Breast epithelium (tissue), 4 donors: ENCODE results near the gene MTUS2. TPM values are rescaled to one million over a fixed set of nuclear protein-coding genes. Genes with fewer than 3 reads are reported as not detected.

Experiments
- DNase-seq, 2 donors: peaks; one replicate each; pipeline ENCODE4 v3.0.0-alpha.2; 2019; ENCODE audit warnings: low spot score in 2 of 2
- H3K27ac ChIP-seq, 2 donors: fragments of 200-600 bp; sonication (generic) in 1 of 2; one replicate each; pipeline ENCODE4 v1.5.1; 2016 to 2019; ENCODE audit warnings: mild to moderate bottlenecking in 1 of 2
- H3K27me3 ChIP-seq, 2 donors: fragments of 200-600 bp; sonication (generic) in 1 of 2; one replicate each; pipeline versions ENCODE4 v1.5.1 to v1.6.0; 2017 to 2019; ENCODE audit warnings: control low read depth in 1 of 2, mild to moderate bottlenecking in 1 of 2
- H3K36me3 ChIP-seq: fragments of 200-600 bp; one replicate; pipeline ENCODE4 v1.5.1; 2019
- H3K4me1 ChIP-seq, 2 donors: fragments of 200-600 bp; sonication (generic); one replicate each; pipeline ENCODE4 v1.5.1; 2016 to 2019; ENCODE audit warnings: control low read depth in 1 of 2
- H3K4me3 ChIP-seq, 3 donors: fragments of 200-600 bp; sonication (generic); 1 replicate in 2 of 3; 2 replicates in 1 of 3; pipeline ENCODE4 v1.5.1; 2016 to 2019; ENCODE audit warnings: mild to moderate bottlenecking in 3 of 3, moderate library complexity in 2 of 3
- H3K9me3 ChIP-seq, 2 donors: fragments of 200-600 bp; sonication (generic) in 1 of 2; one replicate each; pipeline ENCODE4 v1.5.1; 2016 to 2019; ENCODE audit warnings: control low read depth in 1 of 2
- CTCF ChIP-seq, 3 donors: fragments of 450-650 bp; IDR thresholded peaks; one replicate each; pipeline ENCODE4 v1.5.1; 2016 to 2017; ENCODE audit warnings: antibody characterized with exemption in 3 of 3, mild to moderate bottlenecking in 3 of 3, moderate library complexity in 3 of 3
- POLR2A ChIP-seq: fragments of 450-650 bp; IDR thresholded peaks from one replicate; pipeline ENCODE4 v1.6.1; 2016; ENCODE audit warnings: antibody characterized with exemption, mild to moderate bottlenecking, moderate library complexity
- POLR2AphosphoS5 ChIP-seq, 3 donors: sonication (generic); formaldehyde crosslinking; IDR thresholded peaks; one replicate each; pipeline ENCODE4 v1.6.1; 2017; ENCODE audit warnings: antibody characterized with exemption in 3 of 3
- intact Hi-C: fragments of 100-400 bp; cut with DNase I; formaldehyde crosslinking; loops from one replicate; pipeline ENCODE4 v1.15.1; 2023; ENCODE audit warnings: low total_unique reads
- total RNA-seq, 3 donors: library from RNA; depleted of rRNA; stranded (reverse); fragments of >200 nt; gene quantifications; one replicate each; pipeline ENCODE4 v1.1.0, GENCODE V29; 2016

MTUS2 gene
- total RNA-seq, 3 donors from 2014 or later, result under 0.01 to 1.0 TPM; not detected in 1

- no peak overlapping the region for H3K27ac ChIP-seq
- no peak for DNase-seq
- no peaks in the 10 kb centered on the region for H3K27me3 ChIP-seq
- no peaks in the 10 kb centered on the region for H3K4me1 ChIP-seq
- H3K36me3 ChIP-seq, result no peaks in the 10 kb centered on the region
- TF ChIP-seq POLR2A, result no peak
- TF ChIP-seq POLR2AphosphoS5 (IDR thresholded peaks at IDR 0.05), result no peak
- TF ChIP-seq CTCF (IDR thresholded peaks at IDR 0.05), result no peak
- no peak overlapping the region for H3K4me3 ChIP-seq
- peaks cover 0 to 6% of the 10 kb centered on the region in 2 donors for H3K9me3 ChIP-seq
- intact Hi-C loops, result no loop called here
These were observed 257.1 kb downstream of the MTUS2 start for GRCh38 chr13:29077051-29077813.

DNA sequence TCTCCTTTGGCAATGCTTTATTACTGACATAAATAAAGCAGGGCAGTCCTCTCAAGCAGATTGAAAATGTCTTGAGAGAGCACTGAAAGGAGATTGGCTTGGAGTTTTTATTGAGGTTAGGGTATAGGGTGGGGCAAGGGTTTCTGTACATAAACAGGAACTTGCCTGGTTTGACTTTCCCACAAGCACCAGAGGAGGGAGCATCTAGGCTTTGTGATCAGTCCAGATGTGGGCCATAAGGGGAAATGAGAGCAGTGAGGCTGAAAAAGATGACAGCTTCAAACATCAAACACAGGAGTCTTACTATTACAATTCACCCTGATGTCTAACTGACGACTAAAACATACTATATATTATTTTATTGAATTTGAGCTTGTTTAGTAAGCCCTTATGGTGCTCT, 260.9 kb downstream of the MTUS2 start:
- intact Hi-C loops, result no loop called here
- no peaks in the 10 kb centered on the region for H3K27me3 ChIP-seq
- H3K27ac ChIP-seq, result no peak overlapping the region
- no peak for TF ChIP-seq CTCF (IDR thresholded peaks at IDR 0.05)
- no peak for TF ChIP-seq POLR2AphosphoS5 (IDR thresholded peaks at IDR 0.05)
- no peak for TF ChIP-seq POLR2A
- no peaks in the 10 kb centered on the region for H3K4me1 ChIP-seq
- DNase-seq, result no peak
- no peaks in the 10 kb centered on the region for H3K9me3 ChIP-seq
- no peaks in the 10 kb centered on the region for H3K36me3 ChIP-seq
- no peak overlapping the region for H3K4me3 ChIP-seq

DNA sequence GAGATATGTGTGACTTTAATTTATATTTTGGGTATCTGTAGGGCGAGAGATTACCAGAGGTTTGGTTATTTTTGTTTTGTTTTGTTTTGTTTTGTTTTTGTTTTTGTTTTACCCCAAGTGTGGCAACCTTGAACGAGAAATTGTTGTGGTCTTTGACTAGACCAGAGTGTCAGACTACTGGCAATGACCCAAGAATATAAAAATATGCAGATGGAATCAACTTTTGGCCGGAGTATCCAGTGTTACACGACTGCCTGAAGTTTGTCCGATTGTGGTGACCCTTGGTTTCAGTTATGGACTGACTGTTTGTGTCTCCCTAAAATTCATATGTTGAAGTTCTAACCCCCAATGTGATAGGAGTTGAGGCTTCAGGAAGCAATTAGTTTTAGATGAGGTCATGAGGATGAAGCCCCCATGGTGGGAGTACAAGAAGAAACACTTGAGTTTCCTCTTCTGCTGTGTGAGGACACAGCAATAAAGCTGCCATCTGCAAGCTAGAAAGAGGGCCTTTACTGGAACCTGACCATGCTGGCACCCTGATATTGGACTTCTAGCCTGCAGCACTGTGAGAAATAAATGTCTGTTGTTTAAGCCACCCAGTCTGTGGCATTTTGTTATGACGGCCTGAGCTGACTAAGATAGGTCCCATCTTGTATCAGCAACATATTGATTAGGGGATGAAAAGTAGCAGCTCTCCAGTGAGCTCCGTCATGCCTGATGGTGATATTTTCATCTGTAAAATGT, 261.7 kb downstream of the MTUS2 start:
- H3K36me3 ChIP-seq, result no peaks in the 10 kb centered on the region
- peaks cover 0 to 7% of the 10 kb centered on the region in 2 donors for H3K9me3 ChIP-seq
- intact Hi-C loops, result no loop called here
- no peak for DNase-seq
- H3K27me3 ChIP-seq, result no peaks in the 10 kb centered on the region
- H3K27ac ChIP-seq, result no peak overlapping the region
- TF ChIP-seq POLR2AphosphoS5 (IDR thresholded peaks at IDR 0.05) (no peak), CTCF (IDR thresholded peaks at IDR 0.05) (no peak), POLR2A (no peak)
- no peak overlapping the region for H3K4me3 ChIP-seq
- H3K4me1 ChIP-seq, result no peaks in the 10 kb centered on the region

- no peak for DNase-seq
- Histone ChIP-seq H3K27me3 (no peaks in the 10 kb centered on the region), H3K27ac (no peak overlapping the region), H3K4me3 (no peak overlapping the region), H3K4me1 (no peaks in the 10 kb centered on the region), H3K36me3 (no peaks in the 10 kb centered on the region), H3K9me3 (no peaks in the 10 kb centered on the region)
- TF ChIP-seq CTCF (IDR thresholded peaks at IDR 0.05) (no peak), POLR2A (no peak), POLR2AphosphoS5 (IDR thresholded peaks at IDR 0.05) (no peak)
- intact Hi-C loops, result no loop called here
These were observed 279.8 kb downstream of the MTUS2 start for GRCh38 chr13:29099781-29100406.

DNA sequence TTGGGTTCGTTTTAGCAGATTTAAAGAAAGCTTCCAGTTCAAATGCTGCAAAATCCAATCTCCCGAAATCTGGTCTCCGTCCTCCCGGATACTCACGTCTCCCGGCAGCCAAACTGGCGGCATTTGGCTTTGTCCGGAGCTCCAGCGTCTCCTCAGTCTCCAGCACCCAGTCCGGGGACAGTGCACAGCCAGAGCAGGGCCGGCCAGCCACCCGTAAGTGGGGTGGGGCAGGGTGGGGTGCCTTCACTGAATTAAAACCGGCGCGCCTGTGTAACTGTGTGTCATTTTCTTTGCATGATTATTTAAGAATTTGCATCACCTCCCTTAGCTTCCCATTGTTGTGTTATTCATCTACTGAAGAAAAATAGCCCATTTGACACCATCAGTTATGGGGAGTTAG, 280.6 kb downstream of the MTUS2 start:
- H3K27ac ChIP-seq, result no peak overlapping the region
- intact Hi-C loops, result no loop called here
- no peaks in the 10 kb centered on the region for H3K36me3 ChIP-seq
- H3K4me3 ChIP-seq, result no peak overlapping the region
- TF ChIP-seq POLR2AphosphoS5 (IDR thresholded peaks at IDR 0.05) (no peak), POLR2A (no peak), CTCF (IDR thresholded peaks at IDR 0.05) (no peak)
- no peaks in the 10 kb centered on the region for H3K4me1 ChIP-seq
- no peaks in the 10 kb centered on the region for H3K9me3 ChIP-seq
- DNase-seq, result no peak
- H3K27me3 ChIP-seq, result no peaks in the 10 kb centered on the region
